GM19397 (cell line): Measurements from ENCODE around the gene RAB37.

Experiments used
- ATAC-seq: cut with Tn5 transposase; IDR thresholded peaks from one replicate; pipeline ENCODE4 v1.9.1; 2021; ENCODE audit warnings: mild to moderate bottlenecking, moderate library complexity; ENCODE audit not compliant: unreplicated experiment

RAB37 gene, protein sequence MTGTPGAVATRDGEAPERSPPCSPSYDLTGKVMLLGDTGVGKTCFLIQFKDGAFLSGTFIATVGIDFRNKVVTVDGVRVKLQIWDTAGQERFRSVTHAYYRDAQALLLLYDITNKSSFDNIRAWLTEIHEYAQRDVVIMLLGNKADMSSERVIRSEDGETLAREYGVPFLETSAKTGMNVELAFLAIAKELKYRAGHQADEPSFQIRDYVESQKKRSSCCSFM

DNA sequence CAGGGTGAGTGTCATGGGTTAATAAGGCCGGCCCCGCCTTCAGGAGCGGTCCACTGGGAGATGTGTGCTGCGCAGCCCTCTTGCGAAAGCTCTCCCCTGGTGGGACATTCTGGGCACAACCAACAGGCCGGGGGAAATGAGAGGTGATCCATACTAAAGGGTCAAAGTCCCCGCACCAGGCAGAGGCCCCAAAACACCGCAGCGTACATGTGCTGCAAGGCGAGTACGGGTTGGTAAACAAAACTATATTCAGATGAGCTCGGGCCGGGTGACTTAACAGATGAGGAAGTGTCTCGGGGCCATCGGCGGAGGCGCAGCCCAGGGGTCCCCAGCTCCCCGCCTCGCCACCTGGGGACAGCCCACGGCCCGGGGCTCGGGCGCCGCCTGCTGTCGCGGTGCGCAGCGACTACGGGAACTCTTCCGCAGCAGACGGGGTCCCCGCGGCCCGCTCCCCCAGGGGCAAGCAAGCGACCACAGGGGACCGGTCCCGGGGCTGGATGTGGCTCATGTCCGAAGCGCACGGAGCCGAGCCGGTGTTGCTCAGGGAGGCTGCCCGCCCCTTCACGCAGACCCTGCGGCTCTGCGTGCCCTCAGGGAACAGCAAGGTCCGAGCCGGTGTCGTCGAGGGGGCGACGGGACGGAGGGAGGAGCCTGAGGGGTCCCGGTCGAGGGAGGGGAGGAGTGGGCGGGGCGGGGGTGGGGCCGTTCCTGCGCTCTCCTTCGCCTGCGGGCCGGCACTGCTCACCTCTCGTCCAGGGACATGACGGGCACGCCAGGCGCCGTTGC, at the start of gene RAB37:
TSS of gene RAB37 (plus strand) at position 744 of the 786 bp plus-strand sequence. CDS start at position 761, 17 bp downstream.
- ATAC-seq, result no peak

DNA sequence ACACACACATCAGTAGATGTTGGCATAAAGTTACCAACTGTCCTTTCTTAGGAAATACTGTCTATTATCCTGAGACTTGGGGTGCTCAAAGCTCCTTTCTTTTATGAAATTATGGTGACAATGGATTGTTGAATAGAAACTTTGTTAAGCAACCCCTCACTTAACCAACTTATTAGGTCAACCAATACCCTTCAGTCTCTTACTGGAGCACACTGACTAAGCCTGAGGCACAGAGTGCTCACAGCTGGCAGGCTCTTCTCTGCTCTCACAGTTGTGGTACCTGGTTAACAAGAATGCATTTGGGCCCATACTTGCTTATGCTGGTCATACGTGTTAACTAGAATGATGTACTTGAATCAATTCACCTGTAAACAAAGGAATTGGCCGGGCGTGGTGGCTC, 49.2 kb upstream of the RAB37 start:
- no peak for ATAC-seq

DNA sequence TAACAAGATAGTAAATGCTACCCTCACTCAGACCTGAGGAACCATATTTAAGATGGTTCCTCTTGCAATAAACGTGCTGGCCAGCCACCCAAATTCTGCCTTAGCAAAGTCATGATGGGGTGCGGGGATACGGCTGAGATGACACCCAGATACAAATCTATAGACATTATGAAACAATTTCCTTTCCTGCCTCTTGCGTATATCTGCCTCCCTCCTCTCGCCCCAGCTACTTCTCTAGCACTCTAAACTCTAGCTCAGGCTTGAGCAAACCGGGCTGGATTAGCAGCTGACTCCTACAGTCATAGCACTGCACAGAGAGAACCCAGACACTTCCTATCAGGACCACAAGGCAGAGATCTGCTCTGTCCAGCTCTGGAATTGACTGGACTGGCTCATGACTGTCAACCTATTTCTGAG, 46.6 kb upstream of the RAB37 start:
- ATAC-seq, result no peak

DNA sequence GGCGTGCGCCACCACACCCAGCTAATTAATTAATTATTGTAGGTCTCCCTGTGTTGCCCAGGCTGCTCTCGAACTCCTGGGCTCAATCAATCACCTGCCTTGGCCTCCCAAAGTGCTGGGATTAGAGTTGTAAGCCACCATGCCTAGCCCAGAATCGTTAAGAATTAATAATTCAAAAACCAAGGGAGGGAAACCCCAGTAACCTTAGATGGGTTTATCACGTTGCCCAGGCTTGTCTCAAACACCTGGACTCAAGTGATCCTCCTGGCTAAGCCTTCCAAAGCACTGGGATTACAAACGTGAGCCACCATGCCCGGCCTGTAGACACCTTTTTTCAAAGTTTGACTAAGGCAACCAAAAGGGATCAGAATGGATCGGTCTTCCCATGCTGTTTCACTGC, 45.9 kb upstream of the RAB37 start:
- no peak for ATAC-seq

DNA sequence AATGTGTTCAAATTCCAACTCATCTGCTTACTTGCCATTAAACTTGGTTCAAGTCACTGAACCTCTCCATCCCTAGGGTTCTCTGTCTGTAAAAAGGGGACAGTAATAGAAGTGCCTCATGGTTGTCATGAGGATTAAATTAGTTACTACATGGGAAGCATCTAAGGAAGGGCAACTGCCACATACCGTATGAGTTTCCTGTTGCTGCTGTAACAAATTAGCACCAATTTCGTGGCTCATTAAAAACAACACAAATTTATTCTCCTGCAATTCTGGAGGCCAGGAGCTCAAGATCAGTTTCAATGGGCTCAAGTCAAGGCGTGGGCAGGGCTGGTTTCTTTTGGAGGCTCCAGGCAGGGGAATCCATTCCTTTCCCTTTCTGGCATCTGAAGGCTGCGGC, 43.0 kb upstream of the RAB37 start:
- ATAC-seq, result no peak

DNA sequence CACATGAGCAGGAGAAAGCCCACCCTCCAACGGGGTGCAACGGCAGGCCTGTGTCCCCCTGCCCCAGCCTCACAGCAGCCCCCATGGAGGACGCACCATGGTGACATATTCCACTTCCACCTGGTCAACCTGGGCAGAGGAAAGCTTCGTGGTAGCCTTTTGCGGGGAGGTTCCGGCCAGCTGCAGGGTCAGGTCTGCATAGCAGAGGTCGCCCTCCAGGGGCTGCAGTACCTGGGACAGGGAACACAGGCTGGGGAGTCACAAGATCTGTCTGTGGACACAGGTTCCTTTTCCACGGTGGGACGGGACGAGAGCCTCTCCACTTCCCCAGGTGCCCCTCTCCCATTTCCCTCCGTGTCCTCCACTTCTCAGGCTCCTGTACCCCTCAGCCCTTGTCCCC, 41.4 kb upstream of the RAB37 start:
- no peak for ATAC-seq

DNA sequence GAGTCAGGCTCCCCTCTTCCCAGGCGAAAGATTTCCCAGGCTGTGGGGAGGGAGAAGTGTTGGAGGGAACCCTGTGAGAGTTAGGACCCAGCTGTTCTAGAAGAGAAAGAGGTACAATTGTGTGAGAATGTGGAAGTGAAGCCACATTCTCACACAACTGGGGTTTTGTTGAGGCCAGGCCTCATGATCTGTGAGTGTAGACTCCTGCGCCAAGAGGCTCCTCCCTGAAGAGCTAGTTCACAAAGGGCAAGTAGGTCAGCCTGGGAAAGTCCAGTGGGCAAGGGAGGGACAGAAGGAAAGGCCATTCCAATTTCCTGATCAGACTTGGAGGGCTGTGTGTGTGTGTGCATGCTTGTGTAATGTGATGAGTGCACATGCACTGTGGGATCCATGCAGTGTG, 39.5 kb upstream of the RAB37 start:
- no peak for ATAC-seq

DNA sequence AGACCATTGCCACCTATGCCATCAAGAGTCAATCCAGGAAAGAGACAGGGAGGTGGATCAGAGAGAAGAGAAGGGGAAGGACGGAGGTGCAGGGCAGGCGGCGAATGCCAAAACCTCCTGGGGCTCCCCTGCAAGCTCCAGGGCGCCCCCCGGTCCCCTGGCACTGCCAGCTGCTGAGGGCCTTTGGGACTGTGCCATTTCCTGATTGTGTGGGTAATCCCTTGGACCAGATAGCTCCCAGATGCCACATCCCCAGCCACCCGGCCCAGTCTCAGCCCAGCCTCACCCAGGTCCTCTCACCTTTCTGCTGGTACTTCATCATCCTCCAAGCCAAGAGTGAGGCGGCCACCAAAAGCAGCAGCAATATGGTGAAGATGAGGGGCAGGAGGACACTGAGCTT, 39.0 kb upstream of the RAB37 start:
- ATAC-seq, result no peak

DNA sequence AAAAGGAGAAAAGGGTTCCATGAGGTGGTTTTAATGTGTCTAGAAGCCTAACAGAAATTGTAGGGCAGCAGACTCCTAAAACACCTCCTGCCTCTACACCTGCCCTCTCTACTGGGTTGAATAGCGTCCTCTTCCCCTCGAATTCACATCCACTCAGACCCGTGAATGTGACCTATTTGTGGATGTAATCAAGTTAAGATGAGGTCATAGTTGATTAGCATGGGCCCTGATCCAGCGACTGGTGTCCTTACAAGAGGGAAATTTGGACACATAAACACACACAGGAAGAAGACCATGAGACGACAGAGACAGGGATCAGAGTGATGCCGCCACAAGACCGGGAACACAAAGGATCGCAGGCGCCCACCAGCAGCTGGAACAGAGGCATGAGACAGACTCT, 37.8 kb upstream of the RAB37 start:
- ATAC-seq, result no peak

DNA sequence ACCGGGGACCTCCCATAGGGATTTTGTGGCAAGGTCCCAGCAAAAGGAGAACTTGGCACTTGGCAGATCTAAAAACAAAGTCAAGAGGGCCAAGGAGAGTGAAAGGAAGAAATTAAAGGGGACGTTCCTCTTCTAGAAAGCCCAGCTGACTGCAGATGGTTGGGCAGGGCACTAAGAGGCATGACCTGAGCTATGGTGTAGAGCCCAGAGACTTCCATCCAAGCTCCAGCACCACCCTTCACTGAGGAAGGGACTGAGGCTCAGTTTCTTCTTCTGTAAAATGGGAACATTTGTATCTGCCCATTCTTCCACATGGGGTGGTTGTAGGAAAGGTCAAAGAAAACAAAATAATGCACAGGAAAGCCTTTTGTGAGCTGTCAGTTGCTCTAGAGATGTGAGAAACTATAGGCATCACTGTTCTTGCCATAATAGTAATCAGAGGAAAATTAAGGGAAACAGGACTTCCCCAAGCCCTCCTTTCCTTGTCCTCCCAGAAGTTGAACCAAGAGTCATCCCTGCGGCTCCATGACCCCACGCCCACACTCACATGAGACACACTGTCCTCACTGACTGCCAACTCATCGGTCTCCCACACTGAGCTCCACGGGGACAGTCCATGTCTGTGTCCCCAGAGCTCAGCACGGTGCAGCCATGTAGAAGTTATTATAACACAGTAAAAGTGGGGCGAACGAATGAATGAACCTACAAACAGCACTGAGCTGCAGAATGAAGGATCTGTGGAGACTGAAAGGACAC, 34.8 kb upstream of the RAB37 start:
- ATAC-seq, result no peak

DNA sequence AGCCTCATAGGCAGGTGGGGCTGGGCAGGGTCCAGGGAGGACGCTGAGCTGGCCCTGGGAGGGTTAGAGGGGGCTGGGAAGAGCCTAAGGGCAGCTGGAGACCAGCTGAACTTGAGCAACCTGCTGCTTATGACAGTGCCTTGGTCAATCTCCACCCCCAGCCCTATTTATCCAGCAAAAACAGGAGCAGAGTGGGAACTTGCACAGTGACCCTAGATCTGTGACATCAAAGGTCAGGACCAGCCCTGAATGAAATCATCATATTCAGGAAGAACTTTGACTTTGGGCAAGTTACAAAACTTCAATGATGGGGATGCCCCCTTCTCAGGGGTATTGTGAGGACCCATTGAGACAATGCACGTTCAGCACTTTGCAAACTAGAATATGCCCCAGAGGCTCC, 33.7 kb upstream of the RAB37 start:
- no peak for ATAC-seq

DNA sequence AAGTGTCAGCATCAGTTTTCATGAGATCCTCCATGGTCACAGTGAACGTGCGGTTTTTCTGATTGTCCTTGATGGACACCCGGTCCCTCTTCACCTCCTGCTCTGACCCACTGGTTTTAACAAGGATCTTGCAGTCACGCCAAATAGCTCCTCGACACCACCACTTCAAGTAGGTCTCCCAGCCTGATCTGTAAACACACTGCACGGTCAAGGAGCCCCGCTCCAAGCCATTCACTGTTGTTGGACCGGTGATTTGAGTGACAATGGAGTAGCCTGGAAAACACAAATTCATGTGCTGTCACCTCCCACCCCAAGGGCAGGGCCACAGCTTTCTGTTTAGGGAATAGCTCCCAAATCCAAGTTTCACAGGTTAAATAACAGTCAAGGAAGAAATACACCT, 32.5 kb upstream of the RAB37 start:
- ATAC-seq, result no peak

DNA sequence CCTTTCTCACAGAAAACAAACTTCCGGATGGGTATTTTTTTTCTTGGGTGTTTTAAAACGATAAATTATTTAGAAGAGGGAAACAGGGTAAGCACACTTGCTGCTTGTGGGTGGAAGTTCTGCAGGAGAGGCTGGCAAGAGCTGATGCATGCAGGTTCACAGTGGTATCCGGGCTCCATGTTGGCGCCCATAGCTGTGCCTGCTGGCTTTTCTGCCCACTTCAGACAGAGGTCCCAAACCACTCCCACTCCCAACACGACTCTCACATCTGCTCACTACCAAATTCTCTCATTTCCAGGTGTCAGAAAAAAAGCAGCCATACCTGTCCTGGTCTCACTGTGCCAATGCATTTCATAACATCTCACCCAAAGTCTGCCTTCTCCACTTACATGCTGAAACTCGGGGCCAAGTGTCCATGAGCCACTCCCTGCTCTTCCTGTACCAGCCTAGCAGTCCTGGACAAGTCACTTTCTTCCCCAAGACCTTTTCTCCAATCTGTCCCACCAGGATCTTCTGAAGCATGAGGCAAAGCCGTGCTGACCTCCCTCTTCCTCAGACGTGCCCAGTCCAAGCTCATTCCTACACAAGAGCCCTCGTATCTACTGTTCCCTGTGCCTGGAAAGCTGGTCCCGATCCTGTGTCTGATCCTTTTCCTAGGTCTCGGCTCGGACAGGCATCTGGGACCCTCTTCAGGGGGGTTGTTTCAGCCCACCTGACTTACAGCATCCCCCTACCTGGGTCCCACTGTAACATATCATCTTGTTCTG, 25.8 kb upstream of the RAB37 start:
- ATAC-seq, result no peak

DNA sequence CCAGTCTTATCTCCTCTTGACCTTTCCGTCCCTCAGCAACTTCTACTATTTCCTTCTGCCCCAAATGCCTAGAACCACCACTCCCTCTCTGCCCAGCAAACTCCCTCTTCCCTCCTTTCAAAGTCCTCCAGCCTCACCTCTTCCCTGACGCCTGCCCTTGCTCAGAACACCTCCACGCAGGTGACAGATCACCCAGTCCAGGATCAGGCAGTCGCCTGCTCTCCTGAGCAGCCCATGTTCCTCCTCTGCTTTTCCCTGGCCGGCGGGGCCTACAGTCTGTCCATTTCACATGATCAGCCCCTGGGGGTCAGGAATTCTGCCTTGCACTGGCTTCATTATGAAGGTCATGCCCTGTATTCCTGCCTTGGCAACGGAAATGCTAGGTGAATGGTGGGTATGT, 24.8 kb upstream of the RAB37 start:
- ATAC-seq, result no peak

DNA sequence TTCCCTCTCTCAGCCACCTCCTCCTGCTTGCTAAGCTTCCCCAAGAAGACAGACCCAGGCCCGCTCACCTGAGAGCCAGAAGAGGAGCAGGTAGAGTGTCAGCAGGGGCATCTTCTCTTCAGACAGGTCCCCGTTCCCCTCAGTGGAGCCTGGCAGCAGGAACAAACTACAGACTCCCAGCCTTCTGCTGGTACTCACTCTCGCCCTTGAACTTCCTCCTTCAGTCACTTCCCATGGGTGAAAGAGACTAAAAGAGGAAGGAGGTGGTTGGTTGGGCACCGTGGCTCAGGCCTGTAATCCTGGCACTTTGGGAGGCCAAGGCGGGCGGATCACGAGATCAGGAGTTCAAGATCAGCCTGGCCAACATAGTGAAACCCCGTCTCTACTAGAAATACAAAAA, 24.3 kb upstream of the RAB37 start, which contains the start of gene CD300LF:
TSS of gene CD300LF (minus strand) at position 168 of the 400 bp plus-strand sequence. CDS start at position 111, 57 bp downstream.
- ATAC-seq, result no peak

DNA sequence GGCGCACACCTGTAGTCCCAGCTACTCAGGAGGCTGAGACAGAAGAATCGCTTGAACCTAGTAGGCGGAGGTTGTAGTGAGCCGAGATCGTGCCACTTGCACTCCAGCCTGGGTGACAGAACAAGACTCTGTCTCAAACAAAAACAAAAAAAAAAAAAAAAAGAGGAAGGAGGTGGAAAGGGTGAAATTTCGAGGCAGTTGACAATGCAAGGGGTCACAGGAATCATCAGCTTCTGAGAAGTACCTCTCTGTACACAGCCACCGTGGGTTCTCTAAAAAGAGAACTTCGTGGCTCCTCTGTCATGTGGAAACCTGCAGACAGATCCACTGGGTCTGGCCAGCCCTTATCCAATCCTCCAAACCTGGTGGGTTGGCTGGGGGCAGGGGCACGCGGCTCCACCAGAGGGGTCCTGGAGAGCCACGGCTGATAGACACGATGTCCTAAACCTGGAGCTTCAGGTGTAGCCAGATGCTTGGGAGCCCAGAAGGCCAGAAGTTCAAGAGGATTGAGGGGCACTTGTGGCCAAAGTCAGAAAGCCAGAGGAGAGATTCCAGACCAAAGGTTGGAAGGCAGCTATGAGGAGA, 23.8 kb upstream of the RAB37 start:
- no peak for ATAC-seq

DNA sequence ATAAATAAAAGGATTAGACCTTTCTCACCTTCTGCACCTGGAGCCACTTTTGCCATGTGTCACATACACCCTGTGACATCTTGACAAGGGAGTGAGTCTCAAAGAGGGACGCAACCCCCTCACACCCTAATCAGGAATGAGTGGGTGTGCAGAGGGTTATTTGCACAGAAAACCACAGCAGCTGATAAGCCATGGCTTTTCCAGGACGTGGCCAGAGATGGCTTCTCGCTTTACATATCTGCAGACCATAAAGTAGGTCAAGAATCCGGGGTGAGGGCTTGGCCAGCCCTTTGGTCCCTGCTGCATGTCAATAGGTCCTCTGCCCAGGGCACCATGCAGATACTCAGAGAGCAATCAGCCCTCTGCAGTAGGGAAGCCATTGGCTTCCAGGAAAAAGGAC, 21.9 kb upstream of the RAB37 start:
- ATAC-seq, result no peak

DNA sequence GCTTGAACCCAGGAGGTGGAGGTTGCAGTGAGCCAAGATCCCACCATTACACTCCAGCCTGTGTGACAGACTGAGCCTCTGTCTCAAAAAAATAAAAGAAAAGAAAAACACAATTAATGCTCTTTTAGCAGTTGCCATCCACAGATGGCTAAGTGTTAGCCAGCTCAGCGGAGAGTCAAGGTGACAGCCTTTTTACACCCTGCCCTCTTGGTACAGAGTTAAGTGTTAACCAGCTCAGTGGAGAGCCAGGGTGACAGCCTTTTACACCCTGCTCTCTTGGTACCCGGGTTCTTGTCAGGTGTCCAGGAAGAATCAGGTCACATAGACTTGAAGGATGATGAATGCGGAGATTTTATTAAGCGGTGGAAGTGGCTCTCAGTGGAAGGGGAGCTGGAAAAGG, 16.6 kb upstream of the RAB37 start:
- no peak for ATAC-seq

DNA sequence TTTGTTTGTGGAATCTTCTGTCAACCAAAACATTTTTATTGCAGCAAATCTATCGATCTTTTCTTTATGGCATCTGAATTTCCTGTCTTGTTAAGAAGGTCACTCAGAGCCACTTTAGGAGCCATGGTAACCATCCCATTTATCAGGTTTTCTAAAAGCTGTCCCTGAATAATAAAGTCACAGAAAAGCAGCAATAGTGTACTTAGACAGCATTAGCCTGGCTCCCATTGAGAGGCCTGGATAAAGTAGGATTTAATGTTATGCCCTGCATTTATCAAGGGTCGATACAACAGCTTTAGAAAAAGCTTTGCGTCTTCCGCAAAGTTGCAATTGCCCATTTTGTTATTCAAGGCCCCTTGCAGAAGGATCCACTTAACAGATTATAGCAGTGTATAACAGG, 14.3 kb upstream of the RAB37 start:
- no peak for ATAC-seq

DNA sequence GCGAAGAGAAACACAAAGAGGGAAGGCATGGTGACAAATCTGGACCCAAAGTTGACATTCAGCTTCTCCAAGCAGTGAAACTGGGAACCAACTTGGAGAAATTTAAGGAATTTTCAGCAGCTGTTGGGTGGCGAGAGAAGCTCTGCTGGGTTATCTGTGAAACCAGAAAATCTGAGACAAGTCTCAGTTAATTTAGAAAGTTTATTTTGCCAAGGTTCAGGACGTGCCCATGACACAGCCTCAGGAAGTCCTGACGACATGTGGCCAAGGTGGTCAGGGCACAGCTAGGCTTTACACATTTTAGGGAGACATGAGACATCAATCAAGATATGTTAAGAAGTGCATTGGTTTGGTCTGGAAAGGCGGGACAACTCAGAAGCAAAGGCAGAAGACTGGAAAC, 13.2 kb upstream of the RAB37 start:
- ATAC-seq, result no peak

DNA sequence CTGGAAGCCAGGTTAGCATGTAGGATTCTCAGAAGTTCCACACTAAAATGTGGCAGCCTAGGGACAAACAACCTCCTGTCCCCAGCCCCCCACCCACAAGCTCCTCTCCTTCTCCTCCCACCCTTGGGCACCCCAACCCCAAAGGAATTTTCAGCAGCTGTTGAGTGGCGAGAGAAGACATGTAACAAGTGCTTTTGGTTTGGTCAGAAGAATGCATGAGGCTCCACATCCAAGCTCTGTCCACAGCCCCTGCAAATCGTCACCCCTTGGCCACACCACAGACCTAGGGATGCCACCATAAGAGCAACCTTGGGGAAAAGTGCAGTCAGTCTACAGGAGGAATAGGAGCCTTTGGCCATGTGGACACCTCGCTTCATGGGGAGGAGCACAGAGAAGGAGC, 11.9 kb upstream of the RAB37 start:
- ATAC-seq, result no peak
